GM21576 (cell line): ENCODE results near the gene CNN1.
"Not testable (repeated sequence)": the region's sequence is repeated elsewhere in the genome, so short reads cannot be mapped to it uniquely, and the experiment has no call there.

Experiments used
- ATAC-seq: cut with Tn5 transposase; IDR thresholded peaks from one replicate; pipeline ENCODE4 v1.9.1; 2021; ENCODE audit warnings: mild to moderate bottlenecking, moderate library complexity; ENCODE audit not compliant: unreplicated experiment

CNN1 gene

DNA sequence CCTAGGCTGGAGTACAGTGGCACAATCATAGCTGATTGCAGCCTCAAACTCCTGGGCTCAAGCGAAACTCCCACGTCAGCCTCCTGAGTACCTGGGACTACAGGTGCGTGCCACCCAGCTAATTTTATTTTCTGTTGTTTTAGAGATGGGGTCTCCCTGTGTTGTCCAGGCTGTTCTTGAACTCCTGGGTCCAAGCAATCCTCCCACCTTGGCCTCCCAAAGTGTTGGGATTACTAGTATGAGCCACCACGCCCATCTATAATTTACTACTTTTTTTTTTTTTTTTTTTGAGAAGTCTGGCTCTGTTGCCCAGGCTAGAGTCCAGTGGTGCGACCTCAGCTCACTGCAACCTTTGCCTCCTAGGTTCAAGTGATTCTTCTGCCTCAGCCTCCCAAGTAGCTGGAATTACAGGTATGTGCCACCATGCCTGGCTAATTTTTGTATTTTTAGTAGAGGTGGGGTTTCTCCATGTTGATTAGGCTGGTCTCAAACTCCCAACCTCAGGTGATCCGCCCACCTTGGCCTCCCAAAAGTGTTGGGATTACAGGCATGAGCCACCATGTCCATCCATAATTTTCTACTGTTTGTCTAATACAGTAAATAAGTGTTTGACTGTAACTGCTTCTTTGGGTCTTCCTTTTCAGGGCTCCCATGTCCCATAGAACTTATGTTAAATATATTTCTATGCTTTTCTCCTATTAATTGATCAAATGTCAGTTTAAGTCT, 25.6 kb downstream of the CNN1 start:
- not testable (repeated sequence) for ATAC-seq

DNA sequence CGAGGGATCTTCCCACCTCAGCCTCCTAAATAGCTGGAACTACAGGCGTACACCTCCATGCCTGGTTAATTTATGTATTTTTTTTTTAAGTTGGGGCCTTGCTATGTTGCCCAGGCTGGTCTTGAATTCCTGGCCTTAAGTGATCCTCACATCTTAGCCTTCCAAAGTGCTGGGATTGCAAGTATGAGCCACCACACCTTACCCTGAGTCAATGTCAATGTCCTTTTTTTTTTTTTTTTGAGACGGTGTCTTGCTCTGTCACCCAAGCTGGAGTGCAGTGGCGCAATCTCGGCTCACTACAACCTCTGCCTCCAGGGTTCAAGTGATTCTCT, 27.0 kb downstream of the CNN1 start:
- ATAC-seq = not testable (repeated sequence)

DNA sequence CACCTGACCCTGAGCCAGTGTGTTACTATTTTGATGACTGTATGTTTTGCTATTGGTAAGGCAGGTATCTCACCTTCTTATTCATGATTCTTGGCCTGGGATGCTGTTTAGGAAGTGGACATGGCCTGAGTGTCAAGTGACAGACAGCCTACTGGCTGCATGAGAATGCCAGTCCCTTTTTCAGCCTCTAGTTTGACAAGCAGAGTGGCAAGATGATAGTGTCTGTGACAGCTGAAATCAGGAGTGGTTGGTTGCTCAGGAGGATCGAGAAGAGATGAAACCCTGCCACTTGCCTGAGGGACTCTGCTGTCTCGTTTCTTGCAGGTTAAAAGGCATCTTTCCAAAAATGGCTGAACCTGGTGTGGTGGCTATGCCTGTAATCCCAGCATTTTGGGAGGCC, 27.5 kb downstream of the CNN1 start:
- no peak for ATAC-seq

DNA sequence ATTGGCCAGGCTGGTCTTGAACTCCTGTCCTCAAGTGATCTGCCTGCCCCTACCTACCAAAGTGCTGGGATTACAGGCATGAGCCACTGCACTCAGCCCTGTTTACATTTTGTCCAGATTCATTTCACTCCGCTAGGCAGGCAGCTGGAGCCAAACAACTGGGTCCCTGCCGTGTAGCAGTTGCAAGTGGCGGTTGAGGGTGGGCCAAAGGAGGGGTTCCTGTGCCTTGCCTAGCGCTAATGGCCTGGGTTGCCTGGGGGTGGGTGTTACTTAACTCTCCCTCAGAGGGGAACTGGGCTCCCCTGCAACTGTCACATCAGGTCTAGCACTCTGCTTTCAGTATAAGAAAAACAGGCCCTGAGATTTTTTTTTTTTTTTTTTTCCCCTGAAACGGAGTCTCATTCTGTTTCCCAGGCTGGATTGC, 31.4 kb downstream of the CNN1 start:
- no peak for ATAC-seq

DNA sequence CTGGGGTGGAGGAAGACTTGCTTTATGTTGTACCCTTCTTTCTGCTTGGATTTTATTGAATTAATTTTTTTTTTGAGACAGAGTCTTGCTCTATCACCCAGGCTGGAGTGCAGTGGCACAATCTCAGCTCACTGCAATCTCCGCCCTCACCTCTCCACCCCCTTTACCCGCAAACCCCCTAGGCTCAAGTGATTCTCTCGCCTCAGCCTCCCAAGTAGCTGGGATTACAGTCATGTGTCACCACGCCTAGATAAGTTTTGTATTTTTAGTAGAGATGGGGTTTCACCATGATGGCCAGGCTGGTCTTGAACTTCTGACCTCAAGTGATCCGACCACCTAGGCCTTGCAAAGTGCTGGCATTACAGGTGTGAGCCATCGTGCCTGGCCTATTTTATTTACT, 34.7 kb downstream of the CNN1 start:
- ATAC-seq = not testable (repeated sequence)

DNA sequence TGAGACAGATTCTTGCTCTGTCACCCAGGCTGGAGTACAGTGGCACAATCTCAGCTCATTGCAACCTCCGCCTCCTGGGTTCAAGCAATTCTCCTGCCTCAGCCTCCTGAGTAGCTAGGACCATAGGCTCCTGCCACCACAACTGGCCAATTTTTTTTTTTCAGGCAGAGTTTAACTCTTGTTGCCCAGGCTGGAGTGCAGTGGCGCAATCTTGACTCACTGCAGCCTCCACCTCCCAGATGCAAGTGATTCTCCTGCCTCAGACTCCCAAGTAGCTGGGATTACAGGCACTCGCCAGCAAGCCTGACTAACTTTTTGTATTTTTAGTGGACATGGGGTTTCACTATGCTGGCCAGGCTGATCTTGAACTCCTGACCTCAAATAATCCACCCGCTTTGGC, 35.1 kb downstream of the CNN1 start:
- not testable (repeated sequence) for ATAC-seq

DNA sequence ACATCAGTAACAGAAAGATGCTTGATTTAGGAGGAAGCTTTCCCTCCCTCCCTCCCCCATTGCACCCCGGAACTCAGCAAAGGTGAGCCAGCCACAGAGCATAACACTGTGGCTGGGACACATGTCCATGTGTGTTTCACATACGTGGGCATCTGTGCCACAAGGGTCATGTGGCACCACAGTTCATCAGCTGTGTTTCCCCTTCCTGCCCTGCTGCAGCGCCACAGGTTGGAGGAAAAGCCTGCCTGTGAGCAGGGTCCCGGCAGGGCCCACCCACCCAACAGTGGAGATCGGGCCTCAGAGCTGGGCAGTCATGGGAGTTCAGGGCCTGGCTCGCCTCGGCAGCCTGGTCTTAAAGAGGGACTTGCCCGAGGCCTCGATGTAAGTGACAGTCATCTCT, 36.0 kb downstream of the CNN1 start:
- no peak for ATAC-seq

DNA sequence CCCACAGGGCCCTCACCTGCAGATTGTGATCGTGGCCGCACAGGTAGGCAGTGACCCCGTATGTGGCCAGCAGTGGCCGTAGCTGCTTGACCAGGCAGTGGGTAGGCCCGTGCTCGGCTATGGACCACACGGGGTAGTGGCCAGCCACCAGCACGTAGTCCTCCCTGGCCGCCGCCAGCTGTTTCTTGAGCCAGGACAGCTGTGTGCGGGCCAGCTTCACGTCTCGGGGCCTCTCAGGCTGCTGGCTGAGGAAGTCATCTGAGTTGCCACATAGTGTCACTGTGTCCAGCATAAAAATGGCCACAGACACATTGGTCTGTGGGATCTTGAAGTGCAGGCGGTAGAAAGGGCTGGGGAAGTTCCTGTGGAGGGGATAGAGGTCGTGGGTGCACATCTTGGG, 37.6 kb downstream of the CNN1 start:
- ATAC-seq = no peak

DNA sequence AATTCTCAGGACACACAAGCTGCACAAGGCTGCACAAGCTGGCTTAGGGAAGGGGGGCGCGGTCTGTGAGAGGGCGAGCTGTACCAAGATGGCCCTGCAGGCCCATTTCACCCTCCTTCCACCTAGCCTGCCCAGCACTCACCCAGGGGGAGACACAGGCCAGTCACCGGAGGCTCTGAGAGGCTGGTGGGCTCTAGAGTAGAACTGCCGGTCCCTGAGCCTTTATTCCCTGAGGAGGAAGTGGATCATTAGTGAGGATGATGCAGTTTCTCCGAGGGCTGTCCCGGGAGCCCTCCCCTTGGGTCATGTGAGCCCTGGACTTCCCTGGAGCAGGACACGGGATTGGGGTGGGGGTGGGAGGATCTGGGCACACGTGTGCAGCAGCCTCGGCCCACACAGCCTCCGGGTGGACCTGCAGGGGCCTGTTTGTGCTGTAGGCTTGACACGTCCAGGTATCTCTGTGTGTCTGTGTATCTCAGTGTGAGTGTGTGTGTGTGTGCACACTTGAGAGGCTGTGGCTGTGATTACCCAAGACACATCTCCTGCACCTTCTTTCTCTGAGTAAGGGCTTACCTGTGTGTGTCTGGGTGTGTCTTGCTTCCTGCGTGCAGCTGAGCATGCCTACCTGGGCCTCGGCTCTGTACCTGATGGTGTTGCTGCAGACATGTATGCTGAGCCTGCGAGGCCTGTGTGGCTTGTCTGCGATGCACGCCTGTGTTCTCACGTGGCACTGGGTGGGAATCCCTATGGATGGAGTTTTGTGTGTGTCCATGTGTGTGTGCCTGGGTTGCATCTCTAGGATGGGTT, 39.0 kb downstream of the CNN1 start, which contains the start of gene ACP5:
ACP5 (minus strand) TSS at position 195 of the 807 bp plus-strand sequence. CDS start 328 bp downstream, outside the sequence.
- no peak for ATAC-seq

DNA sequence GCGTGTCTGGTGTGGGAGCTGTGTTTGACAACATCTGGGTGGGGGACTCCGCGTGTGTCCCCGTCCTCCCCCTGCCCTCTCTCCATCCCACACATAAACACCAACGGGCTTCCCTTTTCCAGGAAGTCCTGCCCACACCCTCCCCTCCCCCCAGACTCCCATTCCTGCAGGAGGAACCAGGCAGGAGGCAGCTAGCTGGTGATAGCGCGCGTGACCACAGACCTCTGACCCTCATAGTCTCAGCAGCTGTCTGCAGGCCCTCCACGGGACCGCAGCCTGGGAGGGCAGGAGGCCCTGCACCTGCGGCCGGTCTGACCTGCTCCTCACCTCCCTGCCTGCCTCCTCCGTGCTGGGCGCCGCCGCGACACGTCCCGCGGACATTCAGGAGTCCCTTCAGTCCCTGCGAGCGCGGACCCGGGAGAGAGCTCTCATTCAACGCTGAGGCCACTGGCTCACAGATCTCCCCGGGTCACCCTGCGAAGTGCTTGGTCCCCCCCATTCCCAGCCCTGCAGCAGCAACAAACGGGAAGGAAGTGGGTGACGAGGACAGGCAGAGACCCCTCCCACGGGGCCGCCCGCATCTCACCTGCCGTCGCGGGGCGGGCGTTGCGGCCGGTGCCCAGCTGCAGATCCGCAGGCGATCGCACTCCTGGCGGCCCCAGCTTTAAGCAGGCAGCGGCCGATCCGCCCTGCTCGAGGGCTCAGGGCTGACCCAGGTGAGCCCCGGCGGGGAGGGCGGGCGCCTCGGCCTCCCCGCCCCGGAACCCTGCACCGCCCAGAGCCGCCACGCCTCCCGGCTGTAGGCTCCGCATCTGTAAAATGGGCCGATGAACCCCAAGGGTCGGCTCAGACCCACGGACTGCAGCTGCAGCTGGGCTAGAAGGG, 39.8 kb downstream of the CNN1 start:
- no peak for ATAC-seq

DNA sequence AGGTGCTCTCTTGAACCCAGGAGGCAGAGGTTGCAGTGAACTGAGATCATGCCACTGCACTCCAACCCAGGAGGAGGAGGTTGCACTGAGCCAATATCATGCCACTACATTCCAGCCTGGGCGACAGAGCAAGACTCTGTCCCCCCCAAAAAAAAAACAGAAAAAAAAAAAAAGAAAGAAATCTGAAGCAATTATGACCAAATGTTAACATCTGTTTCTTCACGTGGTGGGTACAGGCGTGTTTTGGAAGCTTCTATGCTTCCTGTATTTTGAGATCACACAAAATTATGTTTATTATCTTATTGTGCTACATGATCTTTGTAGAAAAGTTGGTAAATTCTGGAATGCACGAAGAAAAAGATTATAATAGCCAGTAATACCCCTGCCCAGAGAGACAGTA, 41.5 kb downstream of the CNN1 start:
- no peak for ATAC-seq

DNA sequence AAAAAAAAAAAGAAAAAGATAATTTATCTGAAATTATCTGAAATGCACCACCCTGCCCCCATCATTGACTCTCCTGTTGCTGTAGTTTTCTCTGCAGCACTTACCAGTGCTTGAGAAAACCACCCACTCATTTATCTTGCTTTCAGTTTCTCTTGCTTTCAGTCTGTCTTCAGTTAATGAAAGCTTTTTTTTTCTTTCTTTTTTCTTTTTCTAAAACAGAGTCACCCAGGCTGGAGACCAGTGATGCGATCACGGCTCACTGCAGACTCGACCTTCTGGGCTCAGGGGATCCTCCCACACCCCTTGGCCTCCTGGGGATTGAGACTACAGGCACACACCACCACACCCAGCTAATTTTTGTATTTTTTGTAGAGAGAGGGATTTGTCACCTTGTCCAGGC, 43.1 kb downstream of the CNN1 start:
- peak; percentile 46 for ATAC-seq

DNA sequence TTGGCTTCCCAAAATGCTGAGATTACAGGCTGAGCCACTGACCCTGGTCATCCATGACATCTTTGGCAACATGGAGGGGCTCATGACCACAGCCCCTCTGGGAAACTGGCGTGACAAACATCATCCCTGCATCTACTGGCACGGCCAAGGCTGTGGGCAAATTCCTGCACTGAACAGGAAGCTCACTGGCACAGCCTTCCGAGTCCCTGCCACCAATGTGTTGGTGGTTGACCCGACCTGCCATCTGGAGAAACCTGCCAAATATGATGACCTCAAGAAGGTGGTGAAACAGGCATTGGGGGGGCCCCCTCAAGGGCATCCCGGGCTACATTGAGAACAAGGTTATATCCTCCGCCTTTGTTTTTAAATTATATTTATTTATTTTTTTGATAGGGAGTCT, 47.7 kb downstream of the CNN1 start:
- ATAC-seq = no peak

DNA sequence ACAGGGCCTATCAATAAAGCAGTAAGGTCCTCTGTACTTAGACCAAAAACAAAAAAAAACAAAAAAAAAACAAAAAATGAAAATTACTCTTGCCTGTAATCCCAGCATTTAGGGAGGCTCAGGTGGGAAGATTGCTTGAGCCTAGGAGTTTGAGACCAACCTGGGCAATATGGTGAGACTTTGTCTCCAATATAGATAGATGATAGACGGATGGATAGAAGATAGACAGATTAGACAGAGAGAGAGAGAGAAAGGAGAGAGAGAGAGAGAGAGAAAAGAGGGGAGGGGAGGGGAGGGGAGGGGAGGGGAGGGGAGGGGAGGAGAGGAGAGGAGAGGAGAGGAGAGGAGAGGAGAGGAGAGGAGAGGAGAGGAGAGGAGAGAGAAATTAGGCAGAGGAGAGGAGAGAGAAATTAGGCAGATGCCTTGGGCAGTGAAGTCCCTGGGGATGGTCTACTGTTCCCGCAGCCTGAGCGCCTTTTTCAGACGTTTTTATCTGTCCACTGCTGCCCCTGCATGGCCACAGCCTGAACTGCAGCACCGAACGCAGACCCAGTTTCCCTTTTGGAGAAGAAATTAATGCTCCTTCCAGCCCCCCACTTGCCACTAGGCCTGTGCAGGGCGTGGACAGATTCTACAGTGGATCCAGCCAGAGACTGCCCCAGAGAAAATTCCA, 48.8 kb downstream of the CNN1 start:
- ATAC-seq = no peak

DNA sequence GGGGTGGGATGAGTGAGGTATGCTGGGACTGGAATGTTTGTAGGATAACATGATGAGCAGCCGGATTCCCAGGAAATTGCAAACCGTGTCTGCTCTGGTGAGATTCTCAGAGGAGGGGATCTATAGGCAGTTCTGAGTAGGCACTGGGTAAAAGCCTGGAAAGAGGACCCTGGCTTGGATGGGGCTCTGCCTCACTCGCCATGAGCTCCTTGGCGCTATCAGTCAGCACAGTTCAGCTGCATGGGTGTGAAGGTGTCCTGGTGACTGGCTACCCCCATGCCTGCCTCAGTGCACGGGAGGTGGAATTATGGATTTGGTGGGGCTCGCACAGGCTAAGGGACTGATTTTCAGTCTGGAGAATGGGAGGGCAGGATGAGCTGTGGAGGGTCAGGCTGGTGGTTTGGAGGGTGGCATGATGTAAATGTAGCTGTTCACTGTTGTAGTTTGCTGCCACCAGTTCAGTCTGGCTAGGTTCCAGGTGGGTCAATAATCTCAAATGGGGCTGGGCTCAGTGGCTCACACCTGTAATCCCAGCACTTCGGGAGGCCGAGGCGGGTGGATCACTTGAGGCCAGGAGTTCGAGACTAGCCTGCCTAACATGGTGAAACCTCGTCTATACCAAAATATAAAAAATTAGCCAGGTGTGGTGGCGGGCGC, 49.5 kb downstream of the CNN1 start:
- ATAC-seq = no peak

DNA sequence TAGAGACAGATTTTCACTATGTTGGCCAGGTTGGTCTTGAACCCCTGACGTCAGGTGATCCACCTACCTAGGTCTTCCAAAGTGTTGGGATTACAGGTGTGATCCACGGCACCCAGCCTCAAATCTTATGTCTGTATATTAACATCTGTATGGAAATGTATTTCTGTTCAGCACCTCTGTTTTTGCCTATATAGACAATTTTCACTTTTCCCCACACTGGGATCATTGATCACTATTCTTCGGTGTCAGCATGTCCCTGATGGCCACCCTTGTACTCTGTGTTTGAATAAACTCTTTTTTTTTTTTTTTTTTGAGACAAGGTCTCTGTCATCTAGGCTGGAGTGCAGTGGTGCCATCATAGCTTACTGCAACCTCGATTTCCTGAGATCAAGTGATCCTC, 55.4 kb downstream of the CNN1 start:
- no peak for ATAC-seq

DNA sequence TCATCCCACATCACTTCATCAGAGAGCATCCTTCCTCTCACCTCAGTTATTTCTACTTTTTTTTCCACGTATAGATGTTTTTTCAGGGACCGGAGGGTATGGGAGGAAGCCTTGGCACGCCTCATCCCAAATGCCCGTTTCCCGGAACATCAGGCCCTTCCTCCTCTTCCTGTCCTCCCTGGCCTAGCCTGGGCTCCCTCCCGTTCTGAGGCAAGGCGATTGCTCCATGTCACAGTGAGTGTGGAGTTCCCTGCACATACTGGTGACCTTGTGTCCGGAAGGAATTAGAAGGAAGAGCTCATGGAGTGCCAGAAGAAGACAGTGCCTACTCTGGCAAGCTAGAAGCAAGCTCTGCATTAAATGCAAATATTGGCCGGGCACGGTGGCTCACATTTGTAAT, 57.5 kb downstream of the CNN1 start:
- no peak for ATAC-seq

DNA sequence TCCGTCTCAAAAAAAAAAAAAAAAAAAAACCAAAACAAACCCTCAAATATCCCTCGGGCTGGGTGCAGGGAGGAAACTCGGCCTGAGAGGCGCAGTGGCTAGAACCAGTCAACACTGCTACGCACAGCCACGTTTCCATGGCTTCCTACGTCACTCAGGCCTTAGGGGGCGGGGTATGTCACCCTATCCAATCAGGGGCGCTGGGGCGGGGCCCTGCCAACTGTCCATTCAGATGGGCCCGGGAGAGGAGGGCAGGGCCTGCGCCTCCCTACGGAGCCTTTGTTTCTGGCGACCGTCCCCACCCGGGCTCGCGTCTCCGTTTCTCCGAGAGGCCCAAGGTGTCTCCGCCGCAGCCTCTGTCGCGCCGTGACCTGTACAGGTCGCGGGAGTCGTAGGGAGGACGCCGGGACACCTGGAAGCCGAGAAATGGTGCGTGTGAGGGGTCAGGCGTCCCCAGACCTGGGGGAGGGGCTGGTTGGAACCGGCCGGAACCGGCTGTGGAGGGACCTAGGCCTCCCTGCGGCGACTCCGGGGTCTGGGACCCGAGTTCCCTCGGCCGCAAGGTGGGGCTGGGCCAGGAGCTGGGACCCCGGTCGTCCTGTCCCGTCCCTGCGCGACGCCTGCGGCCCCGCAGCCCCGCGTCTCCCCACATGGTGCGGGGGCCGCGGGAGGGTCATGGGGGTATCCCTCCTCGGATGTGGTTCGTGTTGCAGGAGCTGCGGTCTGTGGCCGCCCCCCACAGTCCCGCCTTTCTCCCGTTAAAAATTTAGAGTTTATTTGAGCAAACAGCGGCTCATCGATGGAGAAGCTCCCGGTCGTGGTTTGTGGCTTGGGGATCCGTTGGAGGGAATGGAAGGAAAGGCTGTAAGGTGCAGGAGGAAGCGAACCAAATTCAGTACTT, 58.8 kb downstream of the CNN1 start, which contains the start of gene ZNF627:
ZNF627 (plus strand) TSS at position 282 of the 901 bp plus-strand sequence; CDS start at position 427, 145 bp downstream.
- ATAC-seq = peak; percentile 98

DNA sequence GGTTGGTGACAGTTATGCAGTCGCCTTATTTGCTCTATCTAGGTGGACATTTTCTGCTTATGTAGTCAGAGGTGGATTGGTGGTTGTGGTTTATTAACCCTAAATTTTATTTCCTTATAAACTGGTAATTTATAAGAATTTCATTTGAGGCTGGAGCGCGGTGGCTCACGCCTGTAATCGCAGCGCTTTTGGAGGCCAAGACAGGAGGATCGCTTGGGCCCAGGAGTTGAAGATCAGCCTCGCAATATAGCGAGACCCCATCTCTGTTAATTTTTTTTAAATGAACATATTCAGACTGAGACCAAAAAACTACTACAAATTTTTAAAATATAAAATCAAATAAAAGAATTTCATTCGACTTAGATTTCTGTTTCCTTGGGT, 59.4 kb downstream of the CNN1 start:
- no peak for ATAC-seq
